NCI-H69 (cell line): Measurements from ENCODE around the gene METTL25B.
A peak's percentile ranks its signal among the peaks of the same experiment; 100 is the strongest.

Experiments
- DNase-seq: peaks from one replicate; lab custom pipeline; 2025; lab: John Stamatoyannopoulos, UW

The METTL25B gene

GRCh38 chr1:156726549-156727226 is 1.6 kb upstream of the METTL25B start:
- DNase-seq = peak; percentile 77

DNA sequence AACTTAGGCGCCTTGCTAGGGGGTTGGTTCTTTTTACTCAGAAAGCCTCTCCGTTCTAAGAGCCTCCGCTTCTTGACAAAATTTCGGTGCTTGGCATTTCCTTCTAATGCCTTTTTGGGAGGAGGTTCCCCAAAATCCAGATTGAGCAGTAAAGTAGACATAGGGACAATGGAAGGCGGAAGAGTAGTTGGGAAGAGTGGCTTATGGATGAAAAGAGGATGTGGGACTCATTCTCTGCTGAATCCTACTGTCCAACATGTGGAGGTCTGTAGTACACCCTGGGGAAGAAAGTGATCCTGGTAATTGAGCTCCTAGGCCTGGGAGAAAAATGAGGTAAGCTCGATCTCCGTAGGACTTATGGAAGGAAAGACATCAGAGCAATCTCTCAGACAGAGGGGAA is 777 bp upstream of the METTL25B start:
- DNase-seq = no peak

DNA sequence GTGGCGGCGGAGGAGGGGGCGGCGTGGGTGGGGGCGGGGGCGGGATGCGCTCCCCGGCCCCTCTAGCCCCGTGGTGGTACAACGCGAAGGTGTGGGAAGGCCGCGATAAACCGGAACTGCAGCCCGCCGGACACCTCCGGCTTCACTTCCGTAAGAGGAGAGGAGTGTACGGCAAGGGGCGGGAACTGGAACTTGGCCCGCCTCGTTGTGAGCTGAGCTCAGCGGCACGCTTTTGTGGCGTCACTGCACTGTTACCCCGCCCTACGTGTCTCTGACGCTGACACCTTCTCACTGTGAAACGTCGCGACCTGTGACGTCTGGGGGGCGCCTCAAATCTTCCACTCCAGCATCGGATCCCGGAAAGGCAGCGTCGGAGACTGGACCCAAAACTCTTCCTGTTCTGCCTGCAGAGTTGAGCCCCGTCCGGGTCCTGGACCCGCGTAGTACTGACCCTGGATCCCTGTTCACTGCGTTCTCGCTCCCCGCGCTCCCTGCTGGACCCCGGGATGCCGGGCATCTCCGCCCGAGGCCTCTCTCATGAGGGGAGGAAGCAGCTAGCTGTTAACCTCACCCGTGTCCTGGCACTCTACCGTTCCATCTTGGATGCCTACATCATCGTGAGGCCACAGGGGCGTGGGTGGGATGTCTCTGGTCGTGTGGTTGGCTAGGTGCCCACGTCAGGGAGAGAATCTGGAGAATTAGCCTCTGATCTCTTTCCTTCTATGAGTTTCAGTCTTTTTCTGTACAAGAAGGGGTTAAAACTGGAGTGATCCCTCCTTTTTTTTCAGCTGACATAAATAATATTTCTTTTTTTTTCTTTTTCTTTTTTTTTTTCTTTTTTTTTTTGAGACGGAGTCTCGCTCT is 562 bp downstream of the METTL25B start, which contains the start of gene ISG20L2:
Gene ISG20L2 (minus strand): TSS at position 168 of the 864 bp plus-strand sequence. CDS start 1,114 bp downstream, outside the sequence.
- peak; percentile 99 for DNase-seq

GRCh38 chr1:156733989-156734584 is 5.8 kb downstream of the METTL25B start:
- DNase-seq = no peak

GRCh38 chr1:156738407-156738806 is 10.1 kb downstream of the METTL25B start:
- DNase-seq = no peak

- DNase-seq = no peak
These were observed 10.6 kb downstream of the METTL25B start for GRCh38 chr1:156738916-156739315.

DNA sequence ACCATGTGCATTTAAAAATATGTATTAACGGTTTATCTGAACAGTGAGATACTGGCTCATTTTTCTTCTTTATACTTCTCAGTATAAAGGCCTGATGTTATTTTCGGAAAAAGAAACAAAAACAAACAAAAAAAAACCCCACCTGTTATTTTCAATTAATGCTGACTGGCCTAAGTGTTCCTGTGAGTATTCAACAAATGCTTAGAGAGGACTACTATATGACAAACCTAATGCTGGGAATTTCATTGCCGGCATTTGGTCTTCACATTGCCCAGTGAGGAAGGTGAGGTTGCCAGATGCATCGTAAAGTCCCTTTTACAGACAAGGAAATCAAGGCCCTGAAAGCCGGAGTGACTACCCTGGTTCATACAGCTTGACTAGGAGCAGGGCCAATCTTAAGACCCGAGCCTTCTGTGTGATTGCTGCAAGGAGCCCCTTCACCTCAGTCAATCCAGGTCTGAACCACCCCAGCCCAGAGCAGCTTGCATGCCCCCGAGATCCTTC is 12.0 kb downstream of the METTL25B start:
- peak; percentile 64 for DNase-seq

DNA sequence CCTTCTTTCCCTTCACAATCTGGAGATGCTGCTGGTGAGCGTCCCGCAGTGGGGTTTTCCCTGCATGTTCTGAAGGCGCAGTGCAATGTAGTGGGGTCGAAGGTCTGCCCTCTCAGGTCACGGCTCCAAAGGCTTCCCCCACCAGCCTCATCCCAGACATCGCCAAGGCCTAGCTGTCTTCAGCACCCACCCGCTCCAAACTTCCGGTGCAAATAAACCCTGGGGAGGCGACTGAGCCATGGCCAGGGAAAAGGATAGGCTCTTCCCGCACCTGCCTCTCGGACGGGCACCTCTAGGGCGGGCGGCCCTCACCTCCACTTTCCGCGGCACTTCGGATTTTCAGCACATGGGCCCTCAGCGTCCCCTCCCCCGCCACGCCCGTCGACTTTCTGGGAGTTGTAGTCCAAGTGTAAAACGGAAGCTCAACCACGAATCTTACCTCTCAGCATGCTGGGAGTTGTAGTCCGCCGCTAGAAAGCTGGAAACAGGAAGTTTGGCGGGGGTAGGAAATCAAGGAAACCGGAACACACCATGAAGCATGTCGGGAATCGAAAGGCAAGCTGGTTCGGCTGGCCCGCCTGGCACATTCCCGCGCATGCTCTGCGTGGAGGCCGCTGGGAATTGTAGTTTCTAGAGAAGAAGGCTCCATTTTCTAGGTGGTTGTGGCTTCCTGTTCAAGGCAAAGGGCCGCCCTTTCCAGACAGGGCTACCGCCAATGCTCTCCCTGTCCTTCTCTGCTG is 12.6 kb downstream of the METTL25B start, which contains the start of gene MRPL24:
Gene MRPL24 (minus strand): TSS at position 348 of the 740 bp plus-strand sequence. CDS start 2,384 bp downstream, outside the sequence.
- DNase-seq = peak; percentile 100

- no peak for DNase-seq
These were observed 13.3 kb downstream of the METTL25B start for GRCh38 chr1:156741481-156741983.

DNA sequence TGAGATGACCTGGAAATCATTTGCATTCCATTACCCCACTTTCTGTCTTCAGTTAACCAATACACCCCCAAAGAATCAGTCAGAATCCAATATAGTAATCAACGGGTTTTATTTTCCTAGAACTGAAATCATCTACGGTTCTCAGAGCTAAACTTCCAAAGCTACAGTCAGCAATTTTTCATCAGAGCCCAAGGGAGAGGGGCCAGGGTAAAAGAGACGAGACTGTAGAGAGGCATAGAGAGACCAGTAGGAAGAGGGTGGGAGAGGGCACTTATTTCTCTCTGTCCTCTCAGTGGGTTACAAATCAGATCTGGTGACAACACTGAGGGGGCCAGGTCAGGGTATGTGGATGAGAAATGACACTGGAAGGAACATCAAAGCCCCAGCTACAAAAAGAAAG is 13.7 kb downstream of the METTL25B start:
- DNase-seq = no peak

GRCh38 chr1:156742801-156743200 is 14.5 kb downstream of the METTL25B start:
- no peak for DNase-seq

GRCh38 chr1:156743367-156744302 is 15.4 kb downstream of the METTL25B start:
- no peak for DNase-seq

DNA sequence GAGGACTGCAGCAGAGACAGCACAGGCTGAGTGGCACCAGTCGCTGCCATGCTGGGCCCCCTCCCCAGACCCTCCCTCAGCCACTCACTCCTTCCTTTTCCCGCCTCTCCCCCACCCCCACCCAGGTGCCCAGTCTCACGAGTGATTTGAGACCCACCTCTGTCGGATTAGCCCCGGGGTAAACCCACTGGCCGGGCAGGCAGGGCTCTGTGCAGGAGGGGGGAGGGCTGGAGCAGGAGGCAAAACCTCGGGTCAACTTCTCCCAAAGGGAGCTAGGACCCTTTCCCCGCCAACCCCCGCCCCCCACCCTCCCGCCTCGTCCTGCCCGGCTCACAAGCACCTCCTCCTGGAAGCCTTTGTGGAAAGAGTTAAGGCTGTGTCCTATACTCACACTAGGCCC is 16.1 kb downstream of the METTL25B start:
- no peak for DNase-seq

DNA sequence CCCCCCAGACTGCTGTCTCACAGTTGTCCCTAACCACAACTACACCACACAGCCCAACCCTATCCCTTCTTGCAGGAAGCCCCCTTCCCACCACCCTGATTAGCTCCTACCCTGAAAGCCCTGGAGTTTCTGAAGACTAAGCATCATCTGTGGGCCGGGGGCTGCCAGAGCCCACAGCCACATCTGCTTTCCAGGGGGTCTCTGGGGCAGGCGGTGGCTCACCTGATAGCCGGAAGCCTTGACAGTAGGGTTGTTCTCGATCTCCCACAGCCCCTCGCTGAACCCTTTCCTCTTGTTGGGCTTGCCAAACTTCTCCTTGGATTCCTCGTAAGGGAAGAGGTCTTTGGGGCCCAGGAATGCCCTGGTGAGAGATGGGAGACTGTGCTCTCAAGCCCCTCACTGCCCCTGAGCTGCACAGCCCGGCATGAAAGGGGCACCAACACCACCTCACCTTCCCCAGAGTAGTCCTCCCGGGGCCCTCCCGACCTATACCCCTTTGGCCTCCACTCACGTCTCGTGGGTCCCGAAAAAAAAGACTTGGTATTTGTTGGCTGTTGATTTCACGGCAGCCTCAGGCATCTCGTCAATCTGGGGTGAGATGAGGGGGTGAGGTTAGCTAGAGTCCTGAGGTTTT is 16.6 kb downstream of the METTL25B start:
- DNase-seq = no peak

DNA sequence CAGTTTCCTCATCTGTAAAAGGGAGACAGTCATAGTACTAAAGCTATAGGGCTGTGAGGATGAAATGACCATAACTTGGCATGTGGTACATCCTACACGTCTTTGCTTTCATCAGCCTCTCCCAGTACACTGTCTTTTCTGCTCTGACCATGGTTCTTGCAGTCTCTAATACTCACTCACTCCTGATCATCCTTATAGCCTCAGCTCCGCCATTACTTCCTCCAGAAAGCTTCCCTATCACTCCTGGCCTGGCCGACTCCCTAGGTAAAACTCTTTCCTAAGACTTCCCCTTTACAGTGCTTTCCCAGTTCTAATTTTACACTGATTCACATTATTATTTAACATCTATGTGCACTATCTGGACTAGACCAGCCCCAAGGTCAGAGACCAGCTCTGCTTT is 17.6 kb downstream of the METTL25B start:
- no peak for DNase-seq

DNA sequence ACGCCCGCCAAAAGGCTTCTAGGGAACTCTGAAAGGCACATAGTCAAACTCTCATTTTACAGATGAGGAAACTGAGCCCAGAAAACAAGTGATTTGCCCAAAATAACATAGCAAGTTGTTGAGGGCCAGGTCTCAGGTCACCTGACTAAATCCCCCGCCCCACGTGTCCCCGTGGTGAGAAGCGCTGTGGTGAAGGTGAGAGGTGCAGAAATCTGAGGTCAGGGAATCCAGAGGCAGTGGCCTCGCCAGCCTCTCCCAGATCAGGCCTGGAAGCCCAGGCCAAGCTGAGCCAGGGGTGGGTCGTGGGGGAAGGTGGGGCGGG is 18.1 kb downstream of the METTL25B start:
- no peak for DNase-seq

DNA sequence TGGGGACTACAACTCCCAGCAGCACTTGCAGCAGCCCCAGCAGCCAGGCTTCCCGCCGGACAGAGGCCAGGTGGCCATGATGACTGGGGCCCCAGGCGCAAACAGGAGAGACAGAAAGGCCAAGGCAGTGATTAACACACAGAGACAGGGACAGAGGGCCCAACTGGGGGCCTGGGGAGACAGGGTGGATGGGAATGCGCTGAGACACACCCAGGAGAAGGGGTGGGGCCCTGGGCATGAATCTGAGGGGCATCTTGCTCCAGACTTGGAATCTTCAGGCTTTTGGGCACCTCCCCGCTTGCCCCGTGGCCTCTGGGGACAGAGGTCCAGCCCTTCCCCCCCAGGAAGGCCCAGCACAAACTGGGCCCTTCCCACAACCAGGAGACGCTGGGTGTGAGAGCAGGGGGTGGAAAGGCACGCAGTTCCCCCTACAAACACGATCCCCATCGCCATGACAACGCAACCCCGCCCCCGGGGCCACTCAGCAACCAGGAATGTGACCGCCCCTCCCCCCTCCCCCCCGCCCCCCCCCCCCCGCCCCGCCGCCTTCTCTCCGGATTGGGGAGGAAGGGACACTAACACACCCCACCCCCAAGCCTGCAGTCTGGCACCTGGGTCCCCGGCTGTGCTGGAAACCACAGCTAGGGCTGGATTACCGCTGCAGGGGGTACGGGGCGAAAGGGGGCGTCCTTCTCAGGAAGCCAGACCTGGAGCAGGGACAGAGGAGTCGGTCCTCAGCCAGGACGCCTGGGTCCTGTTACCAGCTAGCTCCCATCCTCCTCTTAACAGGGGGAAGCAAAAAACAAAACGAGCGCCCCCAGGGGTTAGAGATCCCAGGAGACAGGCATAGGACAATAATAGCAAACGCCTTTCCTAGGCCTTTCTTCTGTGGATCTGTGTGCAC is 18.7 kb downstream of the METTL25B start:
- peak; percentile 96 for DNase-seq

GRCh38 chr1:156747742-156748669 is 19.7 kb downstream of the METTL25B start:
- DNase-seq = peak; percentile 65
